AG09309 (cell line): Measurements from ENCODE around the gene LRP2.

Source experiments
- DNase-seq: peaks from one replicate; pipeline ENCODE4 v3.0.0-alpha.2; 2010; ENCODE audit warnings: low read depth
- H3K4me3 ChIP-seq: 2 replicates; pipeline ENCODE4 v1.5.1; 2011; ENCODE audit warnings: mild to moderate bottlenecking, low read depth, low read length, moderate library complexity; ENCODE audit not compliant: control insufficient read depth
- CTCF ChIP-seq: IDR thresholded peaks from 2 replicates; pipeline ENCODE4 v1.5.1; 2011; ENCODE audit warnings: mild to moderate bottlenecking, low read depth, low read length, inconsistent platforms; ENCODE audit not compliant: insufficient read depth, control insufficient read depth; ENCODE audit errors: missing control alignments

Gene LRP2

GRCh38 chr2:169351725-169352124, 10.6 kb downstream of the LRP2 start:
- H3K4me3 ChIP-seq, result no peak overlapping the region
- TF ChIP-seq CTCF, result no peak
- no peak for DNase-seq

GRCh38 chr2:169349535-169349934, 12.8 kb downstream of the LRP2 start:
- DNase-seq, result no peak
- no peak overlapping the region for H3K4me3 ChIP-seq
- no peak for TF ChIP-seq CTCF

GRCh38 chr2:169348321-169349024, 13.9 kb downstream of the LRP2 start:
- no peak for TF ChIP-seq CTCF
- no peak overlapping the region for H3K4me3 ChIP-seq
- DNase-seq, result no peak

GRCh38 chr2:169345486-169346437, 16.6 kb downstream of the LRP2 start:
- no peak for TF ChIP-seq CTCF
- H3K4me3 ChIP-seq, result no peak overlapping the region

GRCh38 chr2:169344736-169345485, 17.4 kb downstream of the LRP2 start:
- H3K4me3 ChIP-seq, result no peak overlapping the region
- TF ChIP-seq CTCF, result no peak
- no peak for DNase-seq

More at GRCh38 chr2:169345486-169346437, 16.6 kb downstream of the LRP2 start:
- no peak for DNase-seq

GRCh38 chr2:169343202-169343601, 19.1 kb downstream of the LRP2 start:
- H3K4me3 ChIP-seq, result no peak overlapping the region
- no peak for DNase-seq
- TF ChIP-seq CTCF, result no peak
